SH-SY5Y (cell line): ENCODE data around the gene LGALS12.

Source experiments
- GATA2 ChIP-seq: IDR thresholded peaks from 2 replicates; pipeline ENCODE4 v1.6.1; 2011; ENCODE audit warnings: mild to moderate bottlenecking, low read depth, low read length
- GATA3 ChIP-seq: IDR thresholded peaks from 2 replicates; pipeline ENCODE4 v1.6.1; 2011; ENCODE audit warnings: low read depth, mild to moderate bottlenecking, low read length, moderate library complexity

GRCh38 chr11:63558459-63559157 is 52.7 kb downstream of the LGALS12 start:
- TF ChIP-seq GATA2 (no peak), GATA3 (no peak)
